ENCODE results near the gene ELN. TPM values are rescaled to one million over a fixed set of nuclear protein-coding genes. Genes with fewer than 3 reads are reported as not detected.

The ELN gene
- total RNA-seq, 1 donor from 2014 or later: not detected

- Histone ChIP-seq H3K36me3 (ENCODE audit: control insufficient read depth, insufficient read depth, low read length) (no peaks in the 10 kb centered on the region), H3K27me3 (ENCODE audit: control insufficient read depth, insufficient read depth, low read length) (no peaks in the 10 kb centered on the region), H3K4me3 (ENCODE audit: low read depth, low read length) (no peak overlapping the region)
- TF ChIP-seq CTCF (IDR thresholded peaks at IDR 0.05; ENCODE audit: insufficient read depth, low read length, poor library complexity, severe bottlenecking): no peak
- DNase-seq (ENCODE audit: low read depth): peak; percentile 54
These were observed 25.4 kb upstream of the ELN start for GRCh38 chr7:74002474-74003017.

- H3K27me3 ChIP-seq (ENCODE audit: control insufficient read depth, insufficient read depth, low read length): no peaks in the 10 kb centered on the region
- no peak overlapping the region for H3K4me3 ChIP-seq (ENCODE audit: low read depth, low read length)
- no peak for DNase-seq (ENCODE audit: low read depth)
- no peaks in the 10 kb centered on the region for H3K36me3 ChIP-seq (ENCODE audit: control insufficient read depth, insufficient read depth, low read length)
- no peak for TF ChIP-seq CTCF (IDR thresholded peaks at IDR 0.05; ENCODE audit: insufficient read depth, low read length, poor library complexity, severe bottlenecking)
These were observed 24.4 kb upstream of the ELN start for GRCh38 chr7:74003621-74004020.

GRCh38 chr7:74006032-74006431, 21.9 kb upstream of the ELN start:
- H3K27me3 ChIP-seq (ENCODE audit: control insufficient read depth, insufficient read depth, low read length): peaks cover 6% of the 10 kb centered on the region
- no peak for DNase-seq (ENCODE audit: low read depth)
- no peak for TF ChIP-seq CTCF (IDR thresholded peaks at IDR 0.05; ENCODE audit: insufficient read depth, low read length, poor library complexity, severe bottlenecking)
- H3K4me3 ChIP-seq (ENCODE audit: low read depth, low read length): no peak overlapping the region
- H3K36me3 ChIP-seq (ENCODE audit: control insufficient read depth, insufficient read depth, low read length): no peaks in the 10 kb centered on the region

- DNase-seq (ENCODE audit: low read depth): no peak
- TF ChIP-seq CTCF (IDR thresholded peaks at IDR 0.05; ENCODE audit: insufficient read depth, low read length, poor library complexity, severe bottlenecking): no peak
- Histone ChIP-seq H3K36me3 (ENCODE audit: control insufficient read depth, insufficient read depth, low read length) (no peaks in the 10 kb centered on the region), H3K4me3 (ENCODE audit: low read depth, low read length) (no peak overlapping the region), H3K27me3 (ENCODE audit: control insufficient read depth, insufficient read depth, low read length) (peaks cover 6% of the 10 kb centered on the region)
These were observed 21.3 kb upstream of the ELN start for GRCh38 chr7:74006451-74007241.

GRCh38 chr7:74007242-74007567, 20.8 kb upstream of the ELN start:
- Histone ChIP-seq H3K27me3 (ENCODE audit: control insufficient read depth, insufficient read depth, low read length) (peaks cover 6% of the 10 kb centered on the region), H3K4me3 (ENCODE audit: low read depth, low read length) (no peak overlapping the region), H3K36me3 (ENCODE audit: control insufficient read depth, insufficient read depth, low read length) (no peaks in the 10 kb centered on the region)
- TF ChIP-seq CTCF (IDR thresholded peaks at IDR 0.05; ENCODE audit: insufficient read depth, low read length, poor library complexity, severe bottlenecking): no peak
- no peak for DNase-seq (ENCODE audit: low read depth)

GRCh38 chr7:74008687-74009086, 19.3 kb upstream of the ELN start:
- Histone ChIP-seq H3K27me3 (ENCODE audit: control insufficient read depth, insufficient read depth, low read length) (peaks cover 6% of the 10 kb centered on the region), H3K4me3 (ENCODE audit: low read depth, low read length) (no peak overlapping the region), H3K36me3 (ENCODE audit: control insufficient read depth, insufficient read depth, low read length) (no peaks in the 10 kb centered on the region)
- no peak for DNase-seq (ENCODE audit: low read depth)
- no peak for TF ChIP-seq CTCF (IDR thresholded peaks at IDR 0.05; ENCODE audit: insufficient read depth, low read length, poor library complexity, severe bottlenecking)

All from kidney epithelial cell (primary cell).